Measurements from ENCODE around the gene RFX1. TPM values are rescaled to one million over a fixed set of nuclear protein-coding genes. Genes with fewer than 3 reads are reported as not detected.

The RFX1 gene
- total RNA-seq, 2 donors from 2014 or later: 9.2 to 12.7 TPM

DNA sequence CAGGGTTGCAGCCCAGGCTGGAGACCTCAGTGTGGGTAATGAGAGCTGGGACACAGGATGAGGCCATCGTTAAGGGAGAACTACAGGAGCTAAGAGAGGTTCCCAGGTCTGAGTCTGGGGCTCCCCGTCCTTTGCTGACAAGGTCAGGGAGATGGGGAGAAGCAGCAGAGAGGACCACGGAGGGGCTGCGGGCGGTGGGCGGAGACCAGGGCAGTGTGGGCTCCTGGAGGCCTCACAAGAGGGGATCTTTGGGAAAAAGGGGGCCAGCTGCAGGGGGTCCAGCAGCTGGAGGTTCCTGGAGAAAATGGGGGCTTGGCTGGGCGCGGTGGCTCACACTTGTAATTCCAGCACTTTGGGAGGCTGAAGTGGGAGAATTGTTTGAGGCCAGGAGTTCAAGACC is 16.0 kb downstream of the RFX1 start:
- H3K9me3 ChIP-seq: no peaks in the 10 kb centered on the region
- 90% methylated on average over 8 of the region's 8 CpGs for WGBS
- DNase-seq (ENCODE audit: low spot score): no peak
- no peak overlapping the region for H3K27ac ChIP-seq
- H3K4me3 ChIP-seq: no peak overlapping the region
- H3K4me1 ChIP-seq (replicated peaks): no peaks in the 10 kb centered on the region
- H3K27me3 ChIP-seq (replicated peaks; ENCODE audit: insufficient read depth): no peaks in the 10 kb centered on the region
- H3K36me3 ChIP-seq: no peaks in the 10 kb centered on the region
- intact Hi-C loops (cut with DNase I): no loop called here
- TF ChIP-seq, protein P1, sequence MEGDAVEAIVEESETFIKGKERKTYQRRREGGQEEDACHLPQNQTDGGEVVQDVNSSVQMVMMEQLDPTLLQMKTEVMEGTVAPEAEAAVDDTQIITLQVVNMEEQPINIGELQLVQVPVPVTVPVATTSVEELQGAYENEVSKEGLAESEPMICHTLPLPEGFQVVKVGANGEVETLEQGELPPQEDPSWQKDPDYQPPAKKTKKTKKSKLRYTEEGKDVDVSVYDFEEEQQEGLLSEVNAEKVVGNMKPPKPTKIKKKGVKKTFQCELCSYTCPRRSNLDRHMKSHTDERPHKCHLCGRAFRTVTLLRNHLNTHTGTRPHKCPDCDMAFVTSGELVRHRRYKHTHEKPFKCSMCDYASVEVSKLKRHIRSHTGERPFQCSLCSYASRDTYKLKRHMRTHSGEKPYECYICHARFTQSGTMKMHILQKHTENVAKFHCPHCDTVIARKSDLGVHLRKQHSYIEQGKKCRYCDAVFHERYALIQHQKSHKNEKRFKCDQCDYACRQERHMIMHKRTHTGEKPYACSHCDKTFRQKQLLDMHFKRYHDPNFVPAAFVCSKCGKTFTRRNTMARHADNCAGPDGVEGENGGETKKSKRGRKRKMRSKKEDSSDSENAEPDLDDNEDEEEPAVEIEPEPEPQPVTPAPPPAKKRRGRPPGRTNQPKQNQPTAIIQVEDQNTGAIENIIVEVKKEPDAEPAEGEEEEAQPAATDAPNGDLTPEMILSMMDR (IDR thresholded peaks at IDR 0.05): no peak
- TF ChIP-seq POLR2A (IDR thresholded peaks at IDR 0.05): no peak

DNA sequence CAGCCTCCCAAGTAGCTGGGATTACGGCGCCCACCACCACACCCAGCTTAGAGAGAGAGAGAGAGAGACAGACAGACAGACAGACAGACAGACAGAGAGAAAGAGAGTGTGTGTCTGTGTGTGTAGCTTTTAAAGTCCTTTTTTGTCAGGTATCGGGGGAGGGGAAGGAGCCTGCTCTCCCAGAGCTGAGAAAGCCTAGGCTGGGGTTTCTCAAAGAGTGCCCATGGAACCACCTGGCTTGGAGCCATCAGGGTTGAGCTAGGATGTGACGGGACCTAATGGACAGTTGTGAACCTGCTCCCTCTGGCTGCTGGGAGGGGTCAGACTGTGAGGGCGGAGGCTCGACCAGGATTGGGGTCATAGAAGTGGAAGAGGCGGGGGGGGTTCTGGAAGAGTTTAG is 16.6 kb downstream of the RFX1 start:
- no peak overlapping the region for H3K4me3 ChIP-seq
- no peaks in the 10 kb centered on the region for H3K27me3 ChIP-seq (replicated peaks; ENCODE audit: insufficient read depth)
- H3K36me3 ChIP-seq: no peaks in the 10 kb centered on the region
- intact Hi-C loops (cut with DNase I): no loop called here
- no peak overlapping the region for H3K27ac ChIP-seq
- H3K4me1 ChIP-seq (replicated peaks): no peaks in the 10 kb centered on the region
- TF ChIP-seq POLR2AphosphoS5 (IDR thresholded peaks at IDR 0.05): no peak
- TF ChIP-seq POLR2A (IDR thresholded peaks at IDR 0.05): no peak
- TF ChIP-seq, protein P1 (IDR thresholded peaks at IDR 0.05): no peak
- H3K9me3 ChIP-seq: no peaks in the 10 kb centered on the region
- 88% methylated on average over 7 of the region's 7 CpGs for WGBS
- DNase-seq (ENCODE audit: low spot score): no peak

DNA sequence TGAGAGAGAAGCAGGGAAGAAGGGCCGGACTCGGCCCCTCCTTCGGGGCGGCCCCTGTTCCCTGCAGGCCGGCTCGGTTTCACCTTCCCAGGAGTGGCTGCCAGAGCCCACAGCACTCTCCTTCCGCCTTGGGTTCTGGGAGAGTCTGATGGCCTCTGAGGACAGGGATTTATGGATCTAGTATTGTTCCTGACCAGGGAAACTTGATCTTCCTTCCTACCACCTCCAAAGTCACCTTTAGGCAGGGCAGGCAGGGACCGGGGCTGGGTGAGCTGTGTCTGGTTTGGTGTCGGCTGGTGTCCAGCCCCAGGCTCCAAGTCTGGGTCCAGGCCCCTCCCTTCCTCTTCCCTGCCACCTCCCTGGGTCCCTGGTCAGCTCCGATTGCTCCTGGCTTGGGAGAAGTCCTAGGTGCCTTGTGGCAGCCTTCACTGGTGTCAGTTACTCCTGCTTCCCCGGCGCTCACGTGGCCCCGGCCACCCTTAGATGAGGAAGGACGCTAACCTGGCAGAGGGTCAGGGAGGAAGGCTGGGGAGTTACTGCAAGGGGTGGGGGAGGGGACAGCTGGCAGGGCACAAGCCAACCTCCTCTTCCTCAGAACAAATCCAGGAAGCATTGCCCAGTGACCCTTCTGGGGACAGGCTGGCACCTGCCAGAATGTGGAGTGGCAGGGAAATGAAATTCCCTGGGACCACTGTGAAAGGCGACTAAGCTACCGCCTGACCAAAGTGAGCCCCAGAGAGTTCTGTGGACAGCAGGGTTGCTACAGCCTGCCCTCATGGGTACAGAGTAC is 18.8 kb downstream of the RFX1 start:
- no peak for TF ChIP-seq POLR2A (IDR thresholded peaks at IDR 0.05)
- TF ChIP-seq, protein P1 (IDR thresholded peaks at IDR 0.05): no peak
- no peak for TF ChIP-seq POLR2AphosphoS5 (IDR thresholded peaks at IDR 0.05)
- intact Hi-C loops (cut with DNase I): no loop called here
- Histone ChIP-seq H3K36me3 (no peaks in the 10 kb centered on the region), H3K4me3 (no peak overlapping the region), H3K9me3 (no peaks in the 10 kb centered on the region), H3K27ac (peak overlapping the region; percentile 62 to 76), H3K27me3 (replicated peaks; ENCODE audit: insufficient read depth) (no peaks in the 10 kb centered on the region), H3K4me1 (replicated peaks) (no peaks in the 10 kb centered on the region)
- no peak for DNase-seq (ENCODE audit: low spot score)
- 60% methylated on average over 17 of the region's 17 CpGs for whole genome bisulfite sequencing

DNA sequence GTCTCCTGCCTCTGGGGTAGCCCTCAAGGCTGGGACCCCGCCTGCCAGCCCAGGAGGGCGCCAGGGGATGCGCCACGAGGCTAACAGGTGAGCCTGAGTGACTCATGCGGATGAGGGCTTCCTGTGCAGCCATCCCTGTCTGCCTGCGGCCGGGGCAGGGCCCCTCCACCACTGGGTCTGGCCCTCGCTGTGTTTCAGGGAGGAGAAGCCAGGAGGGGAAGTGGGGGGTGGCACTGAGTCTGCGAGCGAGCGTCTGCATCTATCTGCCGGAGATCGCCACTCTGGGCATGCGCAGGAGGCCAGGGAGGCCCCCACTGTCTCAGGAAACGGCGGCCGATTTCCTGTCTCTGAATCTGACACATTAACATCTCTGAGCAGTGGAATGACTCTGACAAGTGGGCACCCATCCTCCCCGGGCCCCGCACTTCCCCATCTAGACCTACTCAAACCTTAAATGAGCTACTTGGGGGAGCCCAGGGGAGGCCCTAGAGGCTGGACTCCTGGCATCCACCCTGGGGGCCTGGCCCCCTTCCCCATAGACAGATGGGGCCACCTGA is 19.7 kb downstream of the RFX1 start:
- no peaks in the 10 kb centered on the region for H3K4me1 ChIP-seq (replicated peaks)
- no peaks in the 10 kb centered on the region for H3K36me3 ChIP-seq
- TF ChIP-seq POLR2A (IDR thresholded peaks at IDR 0.05) (peak; percentile 14), POLR2AphosphoS5 (IDR thresholded peaks at IDR 0.05) (peak; percentile 26)
- TF ChIP-seq, protein P1 (IDR thresholded peaks at IDR 0.05): no peak
- peak; percentile 42 for DNase-seq (ENCODE audit: low spot score)
- no peak overlapping the region for H3K4me3 ChIP-seq
- intact Hi-C loops (cut with DNase I): no loop called here
- no peaks in the 10 kb centered on the region for H3K9me3 ChIP-seq
- no peaks in the 10 kb centered on the region for H3K27me3 ChIP-seq (replicated peaks; ENCODE audit: insufficient read depth)
- H3K27ac ChIP-seq: peak overlapping the region; percentile 62 to 76
- WGBS: 50% methylated on average over 18 of the region's 19 CpGs
